GM12878 (cell line): ENCODE results near the gene IL12B. TPM values are rescaled to one million over a fixed set of nuclear protein-coding genes. Genes with fewer than 3 reads are reported as not detected.
A peak's percentile ranks its signal among the peaks of the same experiment; 100 is the strongest.
"Not testable (repeated sequence)": the region's sequence is repeated elsewhere in the genome, so short reads cannot be mapped to it uniquely, and the experiment has no call there.

Experiments used
- ATAC-seq: fragments of 200-7000 bp; cut with Tn5 transposase; 3 replicates; pipeline ENCODE4 v1.9.1; 2020; ENCODE audit warnings: mild to moderate bottlenecking, moderate library complexity
- BruUV-seq: library from RNA; stranded (reverse); fragments of 400-500 nt; replicated peaks from 2 replicates; lab custom pipeline; 2021; lab: Mats Ljungman, UMichigan
- CTCF ChIA-PET: fragments of 300-600 bp; sonication (Branson Sonifier 250); formaldehyde crosslinking; extraction: SDS; loops from one replicate; lab custom pipeline; 2021; ENCODE audit warnings: inconsistent platforms; lab: Yijun Ruan, JAX
- POLR2A ChIA-PET: fragments of 350-600 bp; formaldehyde crosslinking; extraction: SDS; loops from one replicate; lab custom pipeline; 2021; ENCODE audit warnings: inconsistent platforms; lab: Charles Lee
- RAD21 ChIA-PET: fragments of 300-600 bp; sonication (Branson Sonifier 250); formaldehyde crosslinking; loops from one replicate; lab custom pipeline; 2023; ENCODE audit warnings: antibody characterized with exemption; ENCODE audit not compliant: unreplicated experiment; lab: Charles Lee
- SMC1A ChIA-PET: fragments of 300-600 bp; sonication (Branson Sonifier 250); formaldehyde crosslinking; loops from one replicate; lab custom pipeline; 2023; ENCODE audit not compliant: unreplicated experiment, uncharacterized antibody; lab: Charles Lee
- DNase-seq: peaks from one replicate; pipeline ENCODE4 v3.0.0-alpha.2; 2011; ENCODE audit warnings: low read depth, low spot score
- FAIRE-seq: peaks from 3 replicates; lab custom pipeline; 2011; peaks lifted over from hg19 to GRCh38; lab: Jason Lieb, UNC
- H2AFZ ChIP-seq: 2 replicates; pipeline ENCODE4 v1.6.0; 2011; ENCODE audit warnings: low read depth, low read length, control low read depth; ENCODE audit not compliant: control insufficient read depth
- H3K27ac ChIP-seq: 2 replicates; pipeline ENCODE4 v1.5.1; 2011; ENCODE audit warnings: control low read depth; ENCODE audit not compliant: control insufficient read depth, insufficient read depth
- H3K27me3 ChIP-seq, 2 experiments: replicated peaks in 1 of 2; 2 replicates each; pipeline versions ENCODE4 v1.6.0 to v1.6.1; 2011; ENCODE audit warnings: low read length in 1 of 2; ENCODE audit not compliant: control insufficient read depth in 2 of 2, insufficient read depth in 2 of 2
- H3K36me3 ChIP-seq, 2 experiments: 2 replicates each; pipeline ENCODE4 v1.5.1; 2011; ENCODE audit warnings: low read length in 1 of 2; ENCODE audit not compliant: control insufficient read depth in 2 of 2, insufficient read depth in 2 of 2
- H3K4me1 ChIP-seq: 2 replicates; pipeline ENCODE4 v1.6.1; 2011; ENCODE audit warnings: mild to moderate bottlenecking, low read length, moderate library complexity, mixed read lengths; ENCODE audit not compliant: control insufficient read depth, insufficient read depth
- H3K4me2 ChIP-seq: 2 replicates; pipeline ENCODE4 v1.6.0; 2011; ENCODE audit warnings: control low read depth; ENCODE audit not compliant: control insufficient read depth, insufficient read depth
- H3K4me3 ChIP-seq: fragments of 200-600 bp; sonication (generic); 2 replicates; pipeline ENCODE4 v1.5.1; 2016
- H3K79me2 ChIP-seq: 2 replicates; pipeline ENCODE4 v1.6.0; 2011; ENCODE audit warnings: low read length; ENCODE audit not compliant: control insufficient read depth, insufficient read depth
- H3K9ac ChIP-seq: 2 replicates; pipeline ENCODE4 v1.8.0; 2011; ENCODE audit warnings: low read length, control low read depth, mixed read lengths; ENCODE audit not compliant: control insufficient read depth, insufficient read depth
- H3K9me3 ChIP-seq: replicated peaks from 3 replicates; pipeline ENCODE4 v1.5.1; 2011; ENCODE audit warnings: mild to moderate bottlenecking, low read length; ENCODE audit not compliant: control insufficient read depth, insufficient read depth
- H4K20me1 ChIP-seq: 2 replicates; pipeline ENCODE4 v1.6.0; 2011; ENCODE audit not compliant: control insufficient read depth, insufficient read depth
- CBX5 ChIP-seq: sonication (generic); IDR thresholded peaks from 2 replicates; pipeline ENCODE4 v1.6.1; 2016; ENCODE audit warnings: low read depth, moderate library complexity, mild to moderate bottlenecking, inconsistent platforms
- WGBS: methylation state at CpG from one replicate; pipeline ENCODE4 v1.1.6; 2016; ENCODE audit warnings: low lambda C conversion rate; ENCODE audit not compliant: insufficient replicate concordance, insufficient coverage; ENCODE audit errors: missing lambda C conversion rate; 5-methylcytosine and 5-hydroxymethylcytosine counted together
- in situ Hi-C: fragments of 300-500 bp; cut with MboI; formaldehyde crosslinking; loops from 9 replicates; pipeline ENCODE4 v1.14.3; 2018; ENCODE audit warnings: mixed read lengths
- intact Hi-C: fragments of 100-400 bp; cut with micrococcal nuclease; formaldehyde crosslinking; loops from one replicate; pipeline ENCODE4 v1.14.2; 2022; ENCODE audit not compliant: unreplicated experiment
- polyA plus RNA-seq, 11 experiments: library from polyadenylated mRNA; depleted of rRNA in 4 of 11; unstranded in 6 of 11; stranded (reverse) in 5 of 11; fragments of >200 nt; fragmentation: Nextera tagmentation in 4 of 11; fragmentation: Illumina TruSeq in 1 of 11; extraction: Ambion mirVana in 4 of 11; extraction: Trizol in 1 of 11; gene quantifications; 1 replicate in 1 of 11; 2 replicates in 10 of 11; pipeline versions ENCODE4 v1.2.1 to v1.2.3, GENCODE V29; 2011 to 2016; ENCODE audit warnings: inconsistent platforms in 2 of 11, missing spikeins in 2 of 11, low read depth in 1 of 11
- small RNA-seq: library from RNA; depleted of rRNA; stranded (forward); fragments of <200 nt; gene quantifications from one replicate; pipeline ENCODE3, GENCODE V24; 2014
- total RNA-seq, 4 experiments: library from RNA; depleted of rRNA in 3 of 4; stranded (reverse); fragments of >200 nt in 3 of 4; fragmentation: Illumina TruSeq in 1 of 4; extraction: Trizol in 1 of 4; gene quantifications; 2 replicates each; pipeline versions ENCODE4 v1.2.1 to v1.2.3, GENCODE V29; 2013 to 2021

IL12B gene
- total and polyA plus RNA-seq, 10 of the 15 experiments (the other 5 are each of a cell fraction or from before 2014, with no cell fraction given): 0.15 to 0.72 (median 0.45) TPM

DNA sequence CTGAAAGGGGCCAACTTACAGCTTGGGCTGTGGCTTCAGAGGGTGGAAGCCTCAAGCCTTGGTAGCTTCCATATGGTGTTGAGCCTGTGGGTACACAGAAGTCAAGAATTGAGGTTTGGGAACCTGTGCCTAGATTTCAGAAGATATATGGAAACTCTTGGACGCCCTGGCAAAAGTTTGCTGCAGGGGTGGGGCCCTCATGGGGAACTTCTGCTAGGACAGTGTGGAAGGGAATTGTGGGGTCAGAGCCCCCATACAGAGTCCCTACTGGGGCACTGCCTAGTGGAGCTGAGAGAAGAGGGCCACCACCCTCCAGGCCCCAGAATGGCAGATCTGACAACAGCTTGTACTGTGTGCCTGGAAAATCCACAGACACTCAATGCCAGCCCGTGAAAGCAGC, 63.5 kb downstream of the IL12B start:
- H3K9ac ChIP-seq, intact Hi-C loops, H4K20me1 ChIP-seq, H3K4me3 ChIP-seq, in situ Hi-C loops, H3K4me2 ChIP-seq, H3K27me3 ChIP-seq, POLR2A ChIA-PET, RAD21 ChIA-PET, DNase-seq, FAIRE-seq, H3K4me1 ChIP-seq, H2AFZ ChIP-seq, BruUV-seq, H3K36me3 ChIP-seq, H3K27ac ChIP-seq, H3K9me3 ChIP-seq, ATAC-seq: not testable (repeated sequence)
- WGBS: 100% methylated on average over 2 of the region's 2 CpGs
- ChIA-PET SMC1A (interaction anchor here (1.6 kb wide), 1 partner anchor 8 kb away, joined by 4 read pairs; no protein-coding TSS in a partner anchor), CTCF (interaction anchor here (0.7 to 1.3 kb wide), 2 partner anchors 12 to 51 kb away, joined by 3 read pairs; no protein-coding TSS in a partner anchor)
- TF ChIP-seq CBX5: peak; percentile 63; the same call in 1 of the 2 replicates
- peaks cover 13% of the 10 kb centered on the region for H3K79me2 ChIP-seq

Small RNAs within 50 kb of the gene (small RNA-seq; reads per million reads assigned to genes)
- not detected for gene RNU4ATAC2P

Other genes starting within 250 kb of the IL12B start
- 4.2 and 4.8 TPM in 2 replicates for gene EBF1, start 230.6 kb downstream of the IL12B start, total RNA-seq (2014; rRNA removed)
- 6.5 TPM in 2 replicates for gene EBF1, start 230.6 kb downstream of the IL12B start, total RNA-seq (2014; rRNA removed; fragmentation: Illumina TruSeq; extraction: Trizol)
- 18.6 and 19.0 TPM in 2 replicates for gene EBF1, start 230.6 kb downstream of the IL12B start, total RNA-seq (2021)
- gene EBF1, start 230.6 kb downstream of the IL12B start, polyA plus RNA-seq (2011; rRNA removed): 14.3 and 23.8 TPM in 2 replicates
- gene EBF1, start 230.6 kb downstream of the IL12B start, polyA plus RNA-seq (2014; fragmentation: Illumina TruSeq; extraction: Trizol): 6.1 and 6.5 TPM in 2 replicates
- gene EBF1, start 230.6 kb downstream of the IL12B start, polyA plus RNA-seq (2014; fragmentation: Nextera tagmentation; extraction: Ambion mirVana): 1 to 10 TPM; 5.6 to 7.5 TPM
- 3.3 and 3.5 TPM in 2 replicates for gene EBF1, start 230.6 kb downstream of the IL12B start, polyA plus RNA-seq (2014; rRNA removed)
- 10 to 100 TPM; 10.2 to 16.0 TPM for gene EBF1, start 230.6 kb downstream of the IL12B start, polyA plus RNA-seq (2016; fragmentation: Nextera tagmentation; extraction: Ambion mirVana)
- 46.6 and 54.6 TPM in 2 replicates for gene RNF145, start 120.9 kb downstream of the IL12B start, total RNA-seq (2014; rRNA removed)
- 29.7 and 29.9 TPM in 2 replicates for gene RNF145, start 120.9 kb downstream of the IL12B start, total RNA-seq (2014; rRNA removed; fragmentation: Illumina TruSeq; extraction: Trizol)
- 49.2 and 50.9 TPM in 2 replicates for gene RNF145, start 120.9 kb downstream of the IL12B start, total RNA-seq (2021)
- 56.1 and 64.4 TPM in 2 replicates for gene RNF145, start 120.9 kb downstream of the IL12B start, polyA plus RNA-seq (2011; rRNA removed)
- 58.1 and 75.0 TPM in 2 replicates for gene RNF145, start 120.9 kb downstream of the IL12B start, polyA plus RNA-seq (2014; fragmentation: Illumina TruSeq; extraction: Trizol)
- 10 to 100 TPM; 18.6 to 25.2 TPM for gene RNF145, start 120.9 kb downstream of the IL12B start, polyA plus RNA-seq (2014; fragmentation: Nextera tagmentation; extraction: Ambion mirVana)
- gene RNF145, start 120.9 kb downstream of the IL12B start, polyA plus RNA-seq (2014; rRNA removed): 46.4 and 51.0 TPM in 2 replicates
- gene RNF145, start 120.9 kb downstream of the IL12B start, polyA plus RNA-seq (2016; fragmentation: Nextera tagmentation; extraction: Ambion mirVana): 10 to 100 TPM in 1 of 2 experiments, 1 to 10 TPM in 1; 9.7 to 11.5 TPM
- gene UBLCP1, start 67.2 kb downstream of the IL12B start, total RNA-seq (2014; rRNA removed): 28.1 and 30.8 TPM in 2 replicates
- 40.9 TPM in 2 replicates for gene UBLCP1, start 67.2 kb downstream of the IL12B start, total RNA-seq (2014; rRNA removed; fragmentation: Illumina TruSeq; extraction: Trizol)
- gene UBLCP1, start 67.2 kb downstream of the IL12B start, total RNA-seq (2021): 19.8 and 22.2 TPM in 2 replicates
- gene UBLCP1, start 67.2 kb downstream of the IL12B start, polyA plus RNA-seq (2011; rRNA removed): 18.8 and 27.4 TPM in 2 replicates
- 43.3 and 49.3 TPM in 2 replicates for gene UBLCP1, start 67.2 kb downstream of the IL12B start, polyA plus RNA-seq (2014; fragmentation: Illumina TruSeq; extraction: Trizol)
- 10 to 100 TPM; 22.6 to 34.3 TPM for gene UBLCP1, start 67.2 kb downstream of the IL12B start, polyA plus RNA-seq (2014; fragmentation: Nextera tagmentation; extraction: Ambion mirVana)
- gene UBLCP1, start 67.2 kb downstream of the IL12B start, polyA plus RNA-seq (2014; rRNA removed): 21.4 and 29.9 TPM in 2 replicates
- gene UBLCP1, start 67.2 kb downstream of the IL12B start, polyA plus RNA-seq (2016; fragmentation: Nextera tagmentation; extraction: Ambion mirVana): 10 to 100 TPM; 42.2 to 44.2 TPM